A549 (cell line): ENCODE results near the gene ZNF474.

Source experiments
- CBX8 ChIP-seq: fragments of 200-600 bp; sonication (generic); IDR thresholded peaks from 2 replicates; pipeline ENCODE4 v1.6.1; 2016
- CTCF ChIP-seq: fragments of >200 bp; sonication (Bioruptor Twin); formaldehyde crosslinking; IDR thresholded peaks from 3 replicates; pipeline ENCODE4 v1.5.1; 2016
- EP300 ChIP-seq, 2 experiments: fragments of >200 bp; sonication (Bioruptor Twin); formaldehyde crosslinking; IDR thresholded peaks; 2 replicates in 1 of 2; 3 replicates in 1 of 2; pipeline ENCODE4 v1.6.1; 2016 to 2017
- FOSL2 ChIP-seq, 2 experiments: fragments of 450-650 bp in 1 of 2; fragments of >200 bp in 1 of 2; sonication (Bioruptor Twin) in 1 of 2; formaldehyde crosslinking; IDR thresholded peaks; 2 replicates each; pipeline versions ENCODE4 v1.5.0 to v1.6.1; 2016 to 2020; ENCODE audit warnings: mild to moderate bottlenecking in 1 of 2, moderate library complexity in 1 of 2
- MYC ChIP-seq: IDR thresholded peaks from 2 replicates; pipeline ENCODE4 v1.6.1; 2012; ENCODE audit warnings: mild to moderate bottlenecking, inconsistent platforms, low read length, improper control_type of control experiment, borderline replicate concordance
- NPAS2 ChIP-seq: fragments of 250-450 bp; sonication (Bioruptor Pico); IDR thresholded peaks from 2 replicates; pipeline ENCODE4 v1.8.0; 2022; ENCODE audit warnings: mild to moderate bottlenecking, moderate library complexity, borderline replicate concordance
- PHF8 ChIP-seq: fragments of 200-600 bp; sonication (generic); IDR thresholded peaks from 2 replicates; pipeline ENCODE4 v1.6.1; 2016; ENCODE audit warnings: low read depth, mild to moderate bottlenecking, antibody characterized with exemption, moderate library complexity, borderline replicate concordance
- POLR2A ChIP-seq: IDR thresholded peaks from 2 replicates; pipeline ENCODE4 v1.6.1; 2012; ENCODE audit warnings: mild to moderate bottlenecking, low read length
- POLR2AphosphoS2 ChIP-seq: conservative IDR thresholded peaks from 2 replicates; pipeline ENCODE4 v1.6.1; 2012; ENCODE audit warnings: low read length, improper control_type of control experiment, inconsistent platforms
- RFX5 ChIP-seq: fragments of 450-650 bp; IDR thresholded peaks from 2 replicates; pipeline ENCODE4 v1.7.1; 2014; ENCODE audit warnings: antibody characterized with exemption, mild to moderate bottlenecking, moderate library complexity
- ZSCAN20 ChIP-seq: fragments of 250-450 bp; sonication (Bioruptor Pico); IDR thresholded peaks from 2 replicates; pipeline ENCODE4 v1.8.0; 2022; ENCODE audit warnings: mild to moderate bottlenecking, moderate library complexity
- TF ChIP-seq, protein P1 (sequence below): IDR thresholded peaks from 2 replicates; pipeline ENCODE4 v1.6.1; 2012

- no peak for TF ChIP-seq MYC
- TF ChIP-seq CTCF = no peak
- no peak for TF ChIP-seq RFX5
- no peak for TF ChIP-seq POLR2A
- no peak for TF ChIP-seq CBX8
- TF ChIP-seq FOSL2 (IDR thresholded peaks at IDR 0.05) = no peak
- no peak for TF ChIP-seq FOSL2 (CRISPR knock-in tag; IDR thresholded peaks at IDR 0.05)
- TF ChIP-seq POLR2AphosphoS2 = no peak
- TF ChIP-seq NPAS2 (CRISPR knock-in tag) = no peak
- no peak for TF ChIP-seq EP300 (IDR thresholded peaks at IDR 0.05)
- TF ChIP-seq ZSCAN20 (CRISPR knock-in tag) = no peak
- TF ChIP-seq, protein P1, sequence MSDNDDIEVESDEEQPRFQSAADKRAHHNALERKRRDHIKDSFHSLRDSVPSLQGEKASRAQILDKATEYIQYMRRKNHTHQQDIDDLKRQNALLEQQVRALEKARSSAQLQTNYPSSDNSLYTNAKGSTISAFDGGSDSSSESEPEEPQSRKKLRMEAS = no peak
- no peak for TF ChIP-seq PHF8
Observed at GRCh38 chr5:122165559-122166078, 36.3 kb downstream of the ZNF474 start.
